ENCODE measurements around the gene LTBP2. TPM values are rescaled to one million over a fixed set of nuclear protein-coding genes. Genes with fewer than 3 reads are reported as not detected.
A peak's percentile ranks its signal among the peaks of the same experiment; 100 is the strongest.

The LTBP2 gene
- total and polyA plus RNA-seq, 2 of the 13 experiments (the other 11 are each of a cell fraction or from before 2014, with no cell fraction given) = 0.20 to 0.41 TPM

- ChIA-PET POLR2A (interaction anchor here (0.5 to 4.6 kb wide), 8 partner anchors 8 to 260 kb away, joined by 4 to 28 read pairs (median 10); partner anchors contain the start of genes ISCA2 and NPC2), CTCF (ENCODE audit: low intra/inter-chr PET ratio, low total read pairs) (no interaction called here)
- Histone ChIP-seq H3K27ac (ENCODE audit: extremely low read length, insufficient read depth, low read length) (peak overlapping the region; percentile 50), H3K79me2 (ENCODE audit: insufficient read depth, low read length) (no peaks in the 10 kb centered on the region), H4K20me1 (ENCODE audit: insufficient read depth, low read length) (no peaks in the 10 kb centered on the region), H3K27me3 (ENCODE audit: control insufficient read depth in 1 of 2, insufficient read depth in 2 of 2, low read length in 2 of 2) (no peaks in the 10 kb centered on the region), H3K4me2 (ENCODE audit: low read depth, low read length) (peak overlapping the region; percentile 90), H3K4me1 (ENCODE audit: insufficient read depth, low read length) (peaks cover 56% of the 10 kb centered on the region), H2AFZ (ENCODE audit: low read length) (no peak overlapping the region), H3K36me3 (replicated peaks in 1 of 2; ENCODE audit: control insufficient read depth in 1 of 2, insufficient read depth in 2 of 2, low read length in 2 of 2) (no peaks in the 10 kb centered on the region), H3K9ac (ENCODE audit: insufficient read depth, low read depth, low read length) (peak overlapping the region; percentile 42), H3K4me3 (replicated peaks in 1 of 3; ENCODE audit: insufficient read depth in 1 of 3, low read depth in 2 of 3, low read length in 3 of 3) (peak overlapping the region; percentile 9 to 62 (median 21); a peak in 3 of 6 replicates), H3K9me3 (ENCODE audit: low read length) (no peaks in the 10 kb centered on the region)
- FAIRE-seq (no peak), DNase-seq (ENCODE audit: low spot score) (peak; percentile 63), ATAC-seq (peak; percentile 70)
- no TSS peak for BruUV-seq (replicated peaks)
- intact Hi-C loops (cut with micrococcal nuclease; ENCODE audit: unreplicated experiment) (loop anchor here (2.0 kb wide), 1 partner anchor 17 kb away; no protein-coding TSS in a partner anchor), in situ Hi-C loops (cut with HindIII; ENCODE audit: extremely low pct_ligation_motif_present, low pct_unique_long_range_greater_than_20kb) (loop anchor here (25.0 kb wide), 1 partner anchor 168 kb away; no protein-coding TSS in a partner anchor)
- 0% methylated on average over 2 of the region's 6 CpGs for WGBS (ENCODE audit: low lambda C conversion rate)
- TF ChIP-seq SOX13 (IDR thresholded peaks at IDR 0.05) = no peak
- peak in 1 of 2 experiments; percentile 19; a peak in 1 of 4 replicates for TF ChIP-seq SOX13 (CRISPR knock-in tag; conservative IDR thresholded peaks at IDR 0.05 in 1 of 2, IDR thresholded peaks at IDR 0.05 in 1 of 2)
- no peak for TF ChIP-seq TARDBP (CRISPR knock-in tag; IDR thresholded peaks at IDR 0.05)
- 0 out of 2 replicates have a peak, but pooled peaks have one; percentile 10 for TF ChIP-seq ZNF792 (CRISPR knock-in tag; IDR thresholded peaks at IDR 0.05)
- peak; percentile 87 for TF ChIP-seq ZNF264 (CRISPR knock-in tag; IDR thresholded peaks at IDR 0.05)
- 0 out of 2 replicates have a peak, but pooled peaks have one; percentile 27 for TF ChIP-seq ZNF768 (CRISPR knock-in tag; IDR thresholded peaks at IDR 0.05)
- peak; percentile 17; the same call in 1 of the 2 replicates for TF ChIP-seq HMG20A (CRISPR knock-in tag; IDR thresholded peaks at IDR 0.05; ENCODE audit: borderline replicate concordance)
- 0 out of 2 replicates have a peak, but pooled peaks have one; percentile 30 for TF ChIP-seq GLI4 (CRISPR knock-in tag; IDR thresholded peaks at IDR 0.05; ENCODE audit: borderline replicate concordance)
- TF ChIP-seq, protein P1, sequence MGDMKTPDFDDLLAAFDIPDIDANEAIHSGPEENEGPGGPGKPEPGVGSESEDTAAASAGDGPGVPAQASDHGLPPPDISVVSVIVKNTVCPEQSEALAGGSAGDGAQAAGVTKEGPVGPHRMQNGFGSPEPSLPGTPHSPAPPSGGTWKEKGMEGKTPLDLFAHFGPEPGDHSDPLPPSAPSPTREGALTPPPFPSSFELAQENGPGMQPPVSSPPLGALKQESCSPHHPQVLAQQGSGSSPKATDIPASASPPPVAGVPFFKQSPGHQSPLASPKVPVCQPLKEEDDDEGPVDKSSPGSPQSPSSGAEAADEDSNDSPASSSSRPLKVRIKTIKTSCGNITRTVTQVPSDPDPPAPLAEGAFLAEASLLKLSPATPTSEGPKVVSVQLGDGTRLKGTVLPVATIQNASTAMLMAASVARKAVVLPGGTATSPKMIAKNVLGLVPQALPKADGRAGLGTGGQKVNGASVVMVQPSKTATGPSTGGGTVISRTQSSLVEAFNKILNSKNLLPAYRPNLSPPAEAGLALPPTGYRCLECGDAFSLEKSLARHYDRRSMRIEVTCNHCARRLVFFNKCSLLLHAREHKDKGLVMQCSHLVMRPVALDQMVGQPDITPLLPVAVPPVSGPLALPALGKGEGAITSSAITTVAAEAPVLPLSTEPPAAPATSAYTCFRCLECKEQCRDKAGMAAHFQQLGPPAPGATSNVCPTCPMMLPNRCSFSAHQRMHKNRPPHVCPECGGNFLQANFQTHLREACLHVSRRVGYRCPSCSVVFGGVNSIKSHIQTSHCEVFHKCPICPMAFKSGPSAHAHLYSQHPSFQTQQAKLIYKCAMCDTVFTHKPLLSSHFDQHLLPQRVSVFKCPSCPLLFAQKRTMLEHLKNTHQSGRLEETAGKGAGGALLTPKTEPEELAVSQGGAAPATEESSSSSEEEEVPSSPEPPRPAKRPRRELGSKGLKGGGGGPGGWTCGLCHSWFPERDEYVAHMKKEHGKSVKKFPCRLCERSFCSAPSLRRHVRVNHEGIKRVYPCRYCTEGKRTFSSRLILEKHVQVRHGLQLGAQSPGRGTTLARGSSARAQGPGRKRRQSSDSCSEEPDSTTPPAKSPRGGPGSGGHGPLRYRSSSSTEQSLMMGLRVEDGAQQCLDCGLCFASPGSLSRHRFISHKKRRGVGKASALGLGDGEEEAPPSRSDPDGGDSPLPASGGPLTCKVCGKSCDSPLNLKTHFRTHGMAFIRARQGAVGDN (CRISPR knock-in tag; IDR thresholded peaks at IDR 0.05) = peak; percentile 58
- no peak for TF ChIP-seq GPN1 (CRISPR knock-in tag; IDR thresholded peaks at IDR 0.05; ENCODE audit: borderline replicate concordance)
- TF ChIP-seq ZNF335 (CRISPR knock-in tag; IDR thresholded peaks at IDR 0.05) = 0 out of 2 replicates have a peak, but pooled peaks have one; percentile 4
- TF ChIP-seq EP300 (IDR thresholded peaks at IDR 0.05; ENCODE audit: low read depth in 2 of 2, low read length in 2 of 2) = 0 out of 4 replicates have a peak, but pooled peaks of 1 of the 2 experiments have one; percentile 33
- no peak for TF ChIP-seq EP300 (CRISPR knock-in tag; IDR thresholded peaks at IDR 0.05; ENCODE audit: borderline replicate concordance)
- no peak for TF ChIP-seq ZNF674 (CRISPR knock-in tag; IDR thresholded peaks at IDR 0.05; ENCODE audit: low read depth)
- peak; percentile 50; the same call in 1 of the 2 replicates for TF ChIP-seq RXRA (CRISPR knock-in tag; IDR thresholded peaks at IDR 0.05)
- peak; percentile 30; the same call in 1 of the 2 replicates for TF ChIP-seq TAF1 (CRISPR knock-in tag; IDR thresholded peaks at IDR 0.05)
- TF ChIP-seq ZNF644 (CRISPR knock-in tag; IDR thresholded peaks at IDR 0.05; ENCODE audit: low read depth) = 0 out of 2 replicates have a peak, but pooled peaks have one; percentile 9
- no peak; a peak in 1 of 4 replicates for TF ChIP-seq NR2F1 (CRISPR knock-in tag; IDR thresholded peaks at IDR 0.05)
- 0 out of 2 replicates have a peak, but pooled peaks have one; percentile 27 for TF ChIP-seq HNRNPL (IDR thresholded peaks at IDR 0.05; ENCODE audit: low read depth, low read length)
- 0 out of 2 replicates have a peak, but pooled peaks have one; percentile 12 for TF ChIP-seq GATAD2A (CRISPR knock-in tag; IDR thresholded peaks at IDR 0.05)
- TF ChIP-seq MED13 (CRISPR knock-in tag; IDR thresholded peaks at IDR 0.05) = no peak
- TF ChIP-seq ZNF274 (CRISPR knock-in tag; IDR thresholded peaks at IDR 0.05) = 0 out of 2 replicates have a peak, but pooled peaks have one; percentile 35
These were observed 7.7 kb upstream of the LTBP2 start for GRCh38 chr14:74619672-74620131.

Data from HepG2 (cell line).